GM21786 (cell line): Measurements from ENCODE around the gene PARD3.
"Not testable (repeated sequence)": the region's sequence is repeated elsewhere in the genome, so short reads cannot be mapped to it uniquely, and the experiment has no call there.

Experiments used
- ATAC-seq: cut with Tn5 transposase; IDR thresholded peaks from one replicate; pipeline ENCODE4 v1.9.1; 2021; ENCODE audit not compliant: unreplicated experiment

Gene PARD3

DNA sequence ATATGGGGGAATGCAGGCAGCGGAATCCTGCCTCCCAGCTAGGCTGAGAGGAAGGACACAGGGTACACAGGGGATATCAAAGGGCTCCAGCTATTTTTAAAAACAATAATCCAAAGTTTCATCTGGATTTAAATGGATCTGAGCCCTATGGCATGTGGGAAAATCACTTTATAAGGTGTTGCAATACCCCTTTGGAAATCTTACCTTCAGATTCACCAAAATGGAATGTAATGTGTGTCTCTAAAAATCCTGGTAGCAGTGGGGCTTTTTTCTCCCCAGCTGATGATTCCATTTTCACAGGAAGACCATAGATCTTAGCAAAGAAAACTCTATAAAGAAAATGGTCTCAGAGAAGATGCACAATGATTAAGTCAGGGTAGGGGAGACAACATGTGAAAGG is 722.2 kb downstream of the PARD3 start:
- no peak for ATAC-seq

DNA sequence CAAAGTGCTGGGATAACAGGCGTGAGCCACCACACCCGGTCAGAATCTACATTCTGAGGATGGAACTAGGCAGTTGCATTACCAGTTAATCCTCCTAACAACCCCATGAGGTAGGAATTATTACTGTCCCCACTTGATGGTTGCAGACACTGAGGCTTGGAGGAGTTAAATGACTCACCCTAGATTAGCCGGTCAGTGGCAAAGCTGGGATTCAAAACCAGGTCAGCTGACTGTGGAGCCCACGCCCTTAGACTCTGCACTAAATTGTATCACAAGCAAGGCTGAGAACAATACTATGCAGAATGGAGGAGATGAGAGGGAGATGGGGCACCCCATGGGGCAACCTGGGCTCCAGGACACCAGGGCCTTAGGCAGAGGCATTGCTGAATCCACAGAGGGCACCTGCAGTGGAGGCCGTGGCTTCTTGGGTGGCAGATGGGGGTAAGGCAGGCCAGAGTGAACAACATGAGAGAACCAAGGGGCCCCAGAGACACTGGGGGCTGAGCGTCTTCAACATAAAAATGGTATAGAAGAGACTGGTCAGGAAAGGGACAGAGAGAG is 723.4 kb downstream of the PARD3 start:
- ATAC-seq, result no peak

DNA sequence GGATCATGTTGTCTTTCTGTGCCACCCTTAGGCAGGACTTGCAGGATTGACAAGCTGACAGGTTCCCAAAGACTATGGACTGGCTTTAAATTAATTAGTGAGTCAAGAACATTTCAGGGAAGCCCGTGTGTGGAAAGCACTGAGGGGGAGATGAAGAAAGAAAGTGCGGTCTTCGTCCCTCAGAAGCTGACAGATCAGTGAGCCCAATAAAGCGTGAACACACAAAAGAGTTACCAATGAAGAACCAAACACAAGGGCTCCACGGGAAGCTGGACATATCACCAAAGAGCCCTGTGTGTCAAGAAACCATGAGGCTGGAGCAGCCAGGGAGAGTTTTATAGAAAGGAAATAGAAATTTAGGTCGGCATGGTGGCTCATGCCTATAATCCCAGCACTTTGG is 725.8 kb downstream of the PARD3 start:
- no peak for ATAC-seq

DNA sequence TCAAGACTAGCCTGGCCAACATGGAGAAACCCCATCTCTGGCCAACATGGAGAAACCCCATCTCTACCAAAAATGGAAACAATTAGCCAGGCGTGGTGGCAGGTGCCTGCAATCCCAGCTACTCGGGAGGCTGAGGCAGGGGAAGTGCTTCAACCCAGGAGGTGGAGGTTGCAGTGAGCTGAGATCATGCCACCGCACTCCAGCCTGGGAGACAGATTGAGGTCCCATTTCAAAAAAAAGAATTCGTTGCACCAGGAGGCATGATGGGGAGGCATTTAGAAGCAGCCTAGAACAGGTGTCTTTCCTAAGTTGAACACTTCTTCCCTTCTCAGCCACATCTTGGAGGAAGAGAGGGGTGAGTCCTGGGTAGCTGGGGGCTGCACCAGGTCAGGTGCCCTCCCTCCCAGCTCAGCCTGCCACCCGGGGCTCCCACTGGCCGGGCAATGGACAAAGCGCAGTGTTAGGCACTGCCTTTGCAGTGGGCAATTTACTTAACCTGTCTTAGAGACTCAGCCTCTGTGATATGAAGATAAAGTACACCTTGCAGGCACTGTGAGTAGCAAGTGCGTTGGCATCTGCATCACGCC is 726.8 kb downstream of the PARD3 start:
- ATAC-seq, result no peak

DNA sequence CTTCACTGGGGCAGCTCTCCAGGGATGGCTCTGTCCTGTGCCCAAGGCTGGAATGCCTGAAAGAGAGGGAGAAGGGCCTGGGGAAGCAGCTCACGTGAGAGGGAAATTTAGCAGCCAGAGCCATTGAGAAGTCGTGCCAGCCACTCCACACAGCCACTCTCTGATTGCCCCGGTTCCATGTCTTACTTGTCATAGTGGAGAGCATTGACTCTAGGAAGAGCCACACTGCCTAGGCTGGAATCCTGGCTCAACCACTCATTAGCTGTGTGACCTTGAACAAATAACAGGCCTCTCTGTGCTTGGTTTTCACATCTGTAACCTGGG is 728.0 kb downstream of the PARD3 start:
- no peak for ATAC-seq

DNA sequence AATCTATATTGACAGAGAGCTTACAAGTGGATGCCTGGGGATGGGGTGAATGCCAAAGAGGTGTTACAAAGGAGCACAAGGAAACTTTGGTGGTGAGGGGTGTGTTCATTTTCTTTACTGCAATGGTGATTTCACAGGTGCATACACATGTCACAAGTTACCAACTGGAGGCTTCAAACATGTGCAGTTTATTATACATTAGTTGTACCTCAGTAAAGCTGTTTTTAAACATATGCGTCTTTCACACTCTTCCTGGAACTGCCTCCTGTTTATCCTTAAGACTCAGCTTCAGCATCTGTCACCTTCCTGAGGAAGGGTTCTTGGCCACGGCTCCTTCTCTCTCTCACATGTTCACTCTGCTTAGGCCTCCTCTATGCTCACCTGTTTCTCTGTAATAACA is 731.5 kb downstream of the PARD3 start:
- no peak for ATAC-seq

DNA sequence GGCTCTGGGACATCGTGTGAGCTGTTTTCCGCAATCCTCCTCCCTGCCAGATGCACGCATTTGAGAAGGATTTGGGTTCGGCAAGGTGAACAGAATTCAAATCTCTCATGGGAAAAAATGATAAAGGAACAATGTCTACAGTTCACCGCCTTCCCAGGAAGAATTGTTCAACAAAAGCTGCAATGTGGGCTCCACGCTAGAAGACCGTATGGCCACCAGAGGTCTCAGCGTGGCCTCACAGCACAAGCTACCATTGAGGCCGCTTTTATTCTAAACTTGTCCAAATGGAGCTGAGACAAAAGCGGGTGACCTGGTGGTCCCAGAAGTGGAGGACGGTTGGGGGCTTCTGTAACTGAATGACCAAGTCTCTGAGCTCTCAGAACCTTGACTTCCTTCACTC is 733.1 kb downstream of the PARD3 start:
- no peak for ATAC-seq

DNA sequence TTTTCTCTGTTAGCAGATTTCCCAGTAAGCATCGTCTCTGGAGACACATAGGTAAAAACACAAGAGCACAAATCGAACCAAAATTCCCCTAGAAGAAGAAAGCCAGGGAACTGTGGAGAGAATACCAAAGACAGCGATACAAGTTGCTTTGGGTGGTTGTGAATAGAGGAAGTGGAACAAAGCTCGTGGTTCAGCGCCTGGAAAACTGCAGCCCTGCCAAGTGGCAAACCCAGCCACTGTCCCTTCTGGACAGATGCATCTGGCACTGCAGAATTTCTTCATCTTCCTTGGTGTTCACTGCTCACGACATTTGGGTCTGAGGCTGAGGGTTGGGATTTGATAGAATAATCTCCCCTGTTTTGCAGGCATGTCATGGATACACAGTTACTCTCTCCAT is 733.8 kb downstream of the PARD3 start:
- no peak for ATAC-seq

DNA sequence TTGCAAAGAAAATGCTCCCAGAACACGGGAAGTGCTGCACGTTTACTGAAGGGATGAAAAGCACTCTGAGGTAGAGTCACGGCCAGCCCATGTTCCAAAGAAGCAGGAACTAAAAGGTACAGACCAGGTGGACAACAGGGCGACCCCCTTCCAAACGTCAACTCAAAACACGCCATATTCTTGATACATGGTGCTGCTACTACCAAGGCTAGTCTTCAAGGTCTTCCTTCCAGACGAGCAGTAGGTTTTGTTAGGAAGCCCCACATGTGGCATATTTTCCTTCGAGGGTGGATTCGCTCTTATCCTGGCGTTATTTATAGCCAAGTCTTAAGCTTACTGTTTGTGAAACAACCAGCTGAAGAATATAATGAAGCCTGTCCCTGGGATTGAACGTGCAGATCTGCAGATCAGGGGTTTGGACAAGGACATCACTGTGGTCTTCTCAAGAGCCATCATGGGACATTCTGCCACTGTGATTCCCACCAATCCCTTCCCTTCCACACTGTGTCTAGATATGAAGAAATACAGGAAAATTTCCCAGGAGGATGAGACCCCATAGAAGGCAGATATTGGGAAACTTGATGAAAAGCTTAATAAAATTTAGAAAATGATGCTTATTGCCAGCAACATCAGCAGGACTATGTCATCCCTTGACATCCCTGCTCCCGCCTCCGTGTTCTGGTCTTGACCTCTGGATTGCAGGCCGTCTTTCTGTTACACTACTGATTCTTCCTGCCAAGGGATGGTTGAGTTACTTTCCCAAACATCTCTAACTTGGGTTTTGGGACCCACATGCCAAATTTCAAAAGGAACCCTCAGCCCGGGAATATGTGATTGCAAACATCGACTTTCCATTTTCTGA is 734.4 kb downstream of the PARD3 start:
- ATAC-seq, result no peak

DNA sequence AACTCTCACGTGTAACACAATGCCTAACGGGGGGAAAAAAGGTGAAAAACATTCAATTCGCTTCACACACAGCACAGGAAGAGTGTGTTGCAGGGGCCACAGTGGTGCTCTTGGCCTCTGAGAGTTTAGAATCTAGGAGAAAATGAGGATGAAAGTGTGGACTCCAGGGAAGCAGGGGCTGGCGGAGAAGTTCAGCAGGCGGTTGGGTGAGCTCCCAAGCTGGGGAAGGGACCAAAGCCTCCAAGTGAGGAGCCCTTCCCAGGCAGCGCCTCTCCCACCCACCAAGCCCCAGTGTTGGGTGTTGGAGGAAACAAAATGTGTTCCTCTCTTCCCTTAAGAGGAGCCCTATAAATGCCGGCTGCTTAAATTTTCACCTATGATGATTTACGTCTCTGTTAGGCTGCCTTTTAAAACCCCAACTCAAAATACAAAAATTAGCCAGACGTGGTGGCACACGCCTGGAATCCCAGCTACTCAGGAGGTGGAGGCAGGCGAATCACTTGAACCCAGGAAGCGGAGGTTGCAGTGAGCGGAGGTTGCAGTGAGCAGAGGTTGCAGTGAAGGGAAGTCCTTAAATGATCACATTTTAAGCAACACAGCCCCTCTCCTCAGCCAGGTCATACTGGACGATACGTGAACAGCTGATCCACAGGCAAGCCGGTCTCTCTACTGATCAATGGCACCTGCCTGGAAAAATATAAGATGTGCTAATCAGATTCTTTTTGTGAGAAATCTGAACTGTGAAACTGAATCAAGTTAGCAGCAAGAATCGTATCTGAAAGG is 735.2 kb downstream of the PARD3 start:
- ATAC-seq, result no peak

DNA sequence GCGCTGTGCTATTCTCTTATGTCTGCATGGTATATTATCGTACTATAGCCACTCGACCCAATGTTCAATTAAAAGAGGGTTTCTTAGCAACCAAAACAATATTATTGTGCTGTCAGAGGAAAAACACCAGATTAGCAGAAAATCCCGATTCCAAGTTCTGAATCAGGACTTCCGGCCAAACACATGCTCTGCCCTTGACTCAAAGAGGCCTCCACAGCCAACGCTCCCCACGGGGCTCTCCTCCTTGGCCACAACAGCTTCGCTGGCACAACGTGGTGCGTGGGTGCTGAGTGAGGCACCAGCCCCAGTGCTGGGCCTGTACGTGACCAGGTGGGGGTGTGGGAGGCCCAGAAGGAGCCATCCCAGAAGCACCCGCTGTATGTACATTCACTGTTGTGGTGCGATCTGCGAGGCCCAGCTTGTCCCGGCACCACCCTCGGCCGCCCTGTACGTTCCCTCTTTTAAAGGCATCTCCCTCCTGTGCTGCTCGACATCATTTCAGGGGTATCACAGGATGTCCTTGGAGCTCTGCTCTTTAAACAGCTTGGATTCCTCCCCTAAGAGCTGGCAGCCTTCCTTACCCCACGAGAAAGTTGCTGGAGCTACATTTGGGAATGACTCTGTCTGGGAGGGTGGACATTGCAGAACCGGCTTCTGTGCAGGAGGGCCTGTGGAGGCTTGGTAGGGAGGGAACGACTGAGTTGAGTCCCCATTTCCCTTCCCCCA is 736.2 kb downstream of the PARD3 start:
- no peak for ATAC-seq

DNA sequence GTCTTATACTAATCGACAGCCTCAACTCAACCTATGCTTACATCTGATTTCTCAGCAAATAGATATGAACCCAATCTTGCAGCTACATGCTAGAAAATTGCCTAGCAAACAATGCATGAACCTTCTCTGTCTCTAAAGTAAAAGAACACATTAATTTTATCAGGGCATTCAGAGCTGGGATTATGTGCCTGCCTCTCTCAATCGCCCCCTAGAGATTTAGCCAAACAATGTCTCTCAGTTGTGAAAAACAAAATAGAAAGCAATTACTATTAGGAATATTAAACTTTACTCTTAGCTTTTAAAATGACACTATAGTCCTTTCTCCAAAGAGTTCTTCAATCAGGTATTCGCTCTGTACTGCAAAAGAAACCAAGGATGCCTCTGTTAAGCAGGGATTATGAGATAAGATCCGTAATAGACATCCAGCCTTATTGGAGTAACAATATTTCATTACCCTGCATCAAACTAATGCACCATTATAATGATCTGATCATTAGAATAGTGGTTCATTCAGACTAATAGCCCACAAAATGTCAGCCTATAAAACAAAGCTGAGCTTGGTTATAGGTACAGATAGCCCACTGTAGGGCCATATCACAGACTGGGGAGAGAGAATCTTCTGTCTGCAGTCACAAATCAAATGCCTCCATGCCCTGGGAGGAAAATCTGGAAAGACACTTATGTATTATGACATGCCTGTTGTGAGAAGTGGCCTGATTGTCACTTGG is 736.9 kb downstream of the PARD3 start:
- no peak for ATAC-seq

DNA sequence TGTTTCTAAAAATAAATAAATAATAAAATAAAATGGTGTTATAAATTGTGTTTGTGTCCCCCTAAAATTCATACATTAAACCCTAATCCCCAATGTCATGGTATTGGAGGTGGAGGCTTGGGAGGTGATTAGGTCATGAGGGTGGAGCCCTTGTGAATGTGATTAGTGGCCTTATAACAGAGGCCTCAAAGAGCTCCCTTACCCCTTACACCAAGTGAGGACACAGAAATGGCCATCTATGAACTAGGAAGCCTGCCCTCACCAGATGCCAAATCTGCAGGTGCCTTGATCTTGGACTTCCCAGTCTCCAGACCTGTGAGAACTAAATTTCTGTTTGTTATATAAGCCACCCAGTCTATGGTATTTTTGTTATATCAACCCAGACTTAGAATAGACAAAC is 738.7 kb downstream of the PARD3 start:
- ATAC-seq, result no peak

DNA sequence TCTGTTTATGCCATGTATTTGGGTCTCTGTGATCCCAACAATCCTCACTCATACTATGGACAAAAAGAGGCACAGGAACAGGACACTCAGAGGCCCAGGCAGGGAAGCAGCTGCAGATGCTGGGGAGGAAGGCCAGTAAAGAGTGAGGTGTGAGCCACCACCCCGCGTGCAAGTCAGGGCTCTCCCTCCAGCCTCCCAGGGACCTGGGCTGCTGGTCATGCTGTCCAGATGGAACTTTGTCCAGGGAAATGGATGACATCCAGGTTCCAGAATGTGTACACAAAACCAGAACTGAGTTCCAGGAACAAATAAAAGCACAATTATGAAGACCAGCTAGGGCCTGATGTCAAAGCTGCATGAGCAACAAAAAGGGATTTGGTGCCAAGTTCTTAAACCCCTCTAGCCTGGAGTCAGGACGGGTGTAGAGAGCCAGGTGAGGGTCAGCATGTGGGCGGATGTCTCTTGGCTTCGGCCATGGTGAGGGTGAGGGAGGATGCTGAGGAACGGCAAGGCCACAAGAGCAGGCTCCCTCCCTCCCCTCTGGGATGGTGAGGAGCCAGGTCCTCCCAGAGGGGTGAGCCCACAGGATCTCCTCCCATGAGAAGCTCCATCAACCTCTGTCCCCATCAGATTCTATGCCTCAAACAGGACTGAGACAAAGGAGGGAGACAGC is 739.7 kb downstream of the PARD3 start:
- no peak for ATAC-seq

DNA sequence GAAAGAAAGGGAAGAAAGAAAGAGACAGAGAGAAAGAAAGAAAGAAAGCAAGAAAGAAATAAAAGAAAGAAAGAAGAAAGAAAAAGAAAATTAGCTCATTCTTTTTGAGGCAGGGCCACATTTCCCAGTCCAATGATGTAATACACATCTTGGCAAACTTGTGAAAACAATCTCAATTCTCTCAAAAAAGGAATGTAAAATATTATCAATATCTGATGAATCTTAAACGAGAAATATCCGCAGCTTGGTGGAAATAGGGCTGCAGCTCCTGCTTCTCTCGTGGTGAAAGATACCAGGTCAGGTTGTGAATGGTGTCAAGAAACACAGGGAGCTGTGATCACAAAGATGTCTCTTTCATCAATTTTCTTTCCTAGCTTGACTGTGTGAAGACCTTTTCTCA is 741.0 kb downstream of the PARD3 start:
- ATAC-seq, result no peak

DNA sequence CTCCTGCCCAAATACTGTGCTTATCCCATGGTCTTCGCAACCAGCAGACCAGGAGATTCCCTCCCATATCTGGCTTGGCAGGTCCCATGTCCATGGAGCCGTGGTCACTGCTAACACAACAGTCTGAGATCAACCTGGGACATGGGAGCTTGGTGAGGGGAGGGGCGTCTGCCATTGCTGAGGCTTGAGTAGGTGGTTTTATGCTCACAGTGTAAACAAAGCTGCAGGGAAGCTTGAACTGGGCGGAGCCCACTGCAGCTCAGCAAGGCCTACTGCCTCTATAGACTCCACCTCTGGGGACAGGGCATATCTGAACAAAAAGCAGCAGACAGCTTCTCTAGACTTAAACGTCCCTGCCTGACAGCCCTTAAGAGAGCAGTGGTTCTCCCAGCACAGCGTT is 747.4 kb downstream of the PARD3 start:
- not testable (repeated sequence) for ATAC-seq

DNA sequence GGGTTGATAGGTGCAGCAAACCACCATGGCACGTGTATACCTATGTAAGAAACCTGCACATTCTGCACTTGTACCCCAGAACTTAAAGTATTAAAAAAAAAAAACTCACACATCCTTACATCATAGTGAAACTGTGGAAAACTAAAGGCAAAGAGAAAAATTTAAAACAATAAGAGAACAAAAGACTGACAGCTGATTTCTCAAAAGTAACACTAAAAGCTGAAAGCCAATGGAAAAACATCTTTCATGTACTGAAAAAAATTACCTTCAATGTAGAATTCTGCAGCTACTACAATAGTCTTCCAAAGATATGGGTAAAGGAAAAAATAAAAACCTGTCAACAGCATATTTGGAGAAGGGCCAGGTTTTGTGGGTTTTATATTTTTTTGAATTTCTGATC is 751.5 kb downstream of the PARD3 start:
- ATAC-seq, result no peak

DNA sequence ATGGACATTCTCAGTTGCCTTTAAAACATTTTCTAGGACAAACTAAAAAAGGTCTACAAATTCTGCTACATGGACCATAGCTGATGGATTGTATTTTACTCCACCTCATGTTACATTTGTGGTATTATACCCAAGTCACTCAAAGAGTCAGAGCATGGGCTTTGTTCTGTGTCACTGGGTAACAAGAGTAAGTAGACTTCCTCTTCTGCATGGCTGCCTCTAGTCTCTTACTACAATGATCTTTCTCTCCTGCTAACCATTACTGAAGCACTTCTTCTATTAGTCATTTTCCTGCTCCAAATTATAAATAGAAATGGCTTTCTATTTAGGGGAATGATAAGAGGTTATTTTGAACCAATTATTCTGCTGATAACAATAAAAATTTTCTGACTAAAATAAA is 753.3 kb downstream of the PARD3 start:
- ATAC-seq, result no peak
